AG09319 (cell line): ENCODE results near the gene DOCK7.
"Not testable (repeated sequence)": the region's sequence is repeated elsewhere in the genome, so short reads cannot be mapped to it uniquely, and the experiment has no call there.

ENCODE experiments used
- DNase-seq: peaks from one replicate; pipeline ENCODE4 v3.0.0-alpha.2; 2010; ENCODE audit warnings: low read depth; ENCODE audit errors: extremely low read depth
- CTCF ChIP-seq: IDR thresholded peaks from 2 replicates; pipeline ENCODE4 v1.5.1; 2011; ENCODE audit warnings: low read depth, mild to moderate bottlenecking, inconsistent platforms, low read length, moderate library complexity

DOCK7 gene

GRCh38 chr1:62712336-62713243, 24.4 kb upstream of the DOCK7 start:
- no peak for TF ChIP-seq CTCF
- DNase-seq: no peak

- TF ChIP-seq CTCF: no peak
Measured at GRCh38 chr1:62707744-62708120, 19.5 kb upstream of the DOCK7 start.

GRCh38 chr1:62706985-62707743, 19.0 kb upstream of the DOCK7 start:
- no peak for TF ChIP-seq CTCF
- DNase-seq: no peak

More at GRCh38 chr1:62707744-62708120, 19.5 kb upstream of the DOCK7 start:
- no peak for DNase-seq

GRCh38 chr1:62698161-62698560, 10.0 kb upstream of the DOCK7 start:
- not testable (repeated sequence) for DNase-seq

- DNase-seq: not testable (repeated sequence)
Measured at GRCh38 chr1:62694479-62694878, 6.3 kb upstream of the DOCK7 start.

GRCh38 chr1:62693123-62693522, 4.9 kb upstream of the DOCK7 start:
- no peak for TF ChIP-seq CTCF

GRCh38 chr1:62691062-62691844, 3.1 kb upstream of the DOCK7 start:
- DNase-seq: no peak

More at GRCh38 chr1:62693123-62693522, 4.9 kb upstream of the DOCK7 start:
- no peak for DNase-seq

More at GRCh38 chr1:62691062-62691844, 3.1 kb upstream of the DOCK7 start:
- TF ChIP-seq CTCF: no peak
